OCI-LY7 (cell line): ENCODE measurements around the gene MNT.

Source experiments
- CTCF ChIP-seq: fragments of 200-600 bp; sonication (generic); conservative IDR thresholded peaks from 2 replicates; pipeline ENCODE4 v1.5.1; 2014; ENCODE audit warnings: mild to moderate bottlenecking, antibody characterized with exemption, low read length, moderate library complexity, mixed read lengths
- EZH2phosphoT487 ChIP-seq: fragments of 200-600 bp; sonication (generic); IDR thresholded peaks from 2 replicates; pipeline ENCODE4 v1.6.1; 2018; ENCODE audit warnings: low read depth, borderline replicate concordance, mild to moderate bottlenecking, mixed run types, antibody characterized with exemption, low read length, moderate library complexity, mixed read lengths

GRCh38 chr17:2406271-2406902, 5.5 kb upstream of the MNT start:
- TF ChIP-seq CTCF (no peak), EZH2phosphoT487 (no peak)
